OCI-LY3 (cell line): Measurements from ENCODE around the gene OXA1L.

Source experiments
- H2AFZ ChIP-seq: fragments of 200-600, 300-600 bp; shearing (Covaris generic); 2 replicates; pipeline ENCODE4 v1.6.0; 2014; ENCODE audit warnings: antibody characterized with exemption, low read depth, low read length
- H3K27ac ChIP-seq: fragments of 200-600, 300-600 bp; sonication (generic); 2 replicates; pipeline ENCODE4 v1.5.1; 2014; ENCODE audit warnings: mild to moderate bottlenecking, low read length, moderate library complexity, mixed read lengths
- H3K27me3 ChIP-seq: fragments of 200-600, 300-600 bp; sonication (generic); 2 replicates; pipeline ENCODE4 v1.6.1; 2014; ENCODE audit warnings: low read depth, low read length, mixed read lengths
- H3K36me3 ChIP-seq: fragments of 200-600, 300-600 bp; sonication (generic); replicated peaks from 2 replicates; pipeline ENCODE3; 2014; ENCODE audit warnings: low read depth, low read length, mixed read lengths
- H3K4me1 ChIP-seq: fragments of 300-600, 200-600 bp; sonication (generic); 2 replicates; pipeline ENCODE4 v1.6.1; 2014; ENCODE audit warnings: low read length, mixed read lengths
- H3K4me2 ChIP-seq: fragments of 200-600, 300-600 bp; sonication (generic); 2 replicates; pipeline ENCODE4 v1.6.1; 2014; ENCODE audit warnings: low read length, mixed read lengths
- H3K4me3 ChIP-seq: fragments of 300-600, 200-600 bp; sonication (generic); 2 replicates; pipeline ENCODE4 v1.5.1; 2014; ENCODE audit warnings: antibody characterized with exemption, mild to moderate bottlenecking, low read length, moderate library complexity
- H3K79me2 ChIP-seq: fragments of 300-600, 200-600 bp; shearing (Covaris generic); 2 replicates; pipeline ENCODE4 v1.6.1; 2014; ENCODE audit warnings: mild to moderate bottlenecking, low read length, mixed read lengths
- H3K9ac ChIP-seq: fragments of 300-600, 200-600 bp; shearing (Covaris generic); 2 replicates; pipeline ENCODE4 v1.6.0; 2014; ENCODE audit warnings: mild to moderate bottlenecking, low read length, moderate library complexity
- H3K9me3 ChIP-seq: fragments of 200-600, 300-600 bp; shearing (Covaris generic); 2 replicates; pipeline ENCODE4 v1.6.1; 2014; ENCODE audit warnings: low read length, mixed read lengths; ENCODE audit not compliant: insufficient read depth
- H4K20me1 ChIP-seq: fragments of 200-600, 300-600 bp; sonication (generic); 2 replicates; pipeline ENCODE4 v1.6.1; 2016; ENCODE audit warnings: low read length, mixed read lengths; ENCODE audit not compliant: insufficient read depth
- EZH2phosphoT487 ChIP-seq: fragments of 200-600 bp; shearing (Covaris generic); IDR thresholded peaks from 2 replicates; pipeline ENCODE4 v1.6.1; 2018; ENCODE audit warnings: antibody characterized with exemption, mixed run types, low read depth
- TF ChIP-seq, protein P1 (sequence below): fragments of 200-600, 300-600 bp; sonication (generic); IDR thresholded peaks from 2 replicates; pipeline ENCODE4 v1.5.1; 2014; ENCODE audit warnings: antibody characterized with exemption, low read length, low read depth

Gene OXA1L

DNA sequence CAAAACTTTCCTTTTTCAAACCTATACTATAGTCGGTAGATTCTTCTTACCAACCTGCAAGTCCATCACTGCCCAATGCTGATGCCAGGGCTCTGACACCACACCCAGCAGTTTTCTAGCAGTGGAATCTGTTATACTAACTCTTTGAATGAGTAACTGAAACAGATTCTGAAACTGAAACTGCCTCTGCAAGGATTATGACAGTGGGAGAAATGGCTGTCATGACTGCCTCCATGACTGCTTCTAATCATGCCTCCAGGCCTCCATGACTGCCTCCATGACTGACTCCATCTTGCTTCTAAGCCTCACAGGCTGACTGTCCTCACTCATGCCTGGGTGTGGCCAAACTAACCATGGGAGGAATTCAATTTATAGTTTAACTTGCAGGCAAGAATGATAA is 29.4 kb upstream of the OXA1L start:
- Histone ChIP-seq H3K9me3 (no peaks in the 10 kb centered on the region), H3K4me2 (peak overlapping the region; percentile 3), H3K36me3 (no peaks in the 10 kb centered on the region), H4K20me1 (no peaks in the 10 kb centered on the region), H3K4me3 (no peak overlapping the region), H3K27ac (peak overlapping the region; percentile 12; the same call in 1 of the 2 replicates), H3K9ac (no peak overlapping the region), H3K27me3 (no peaks in the 10 kb centered on the region), H3K79me2 (no peaks in the 10 kb centered on the region), H3K4me1 (peaks cover 10% of the 10 kb centered on the region), H2AFZ (peak overlapping the region; percentile 19; the same call in 1 of the 2 replicates)
- TF ChIP-seq, protein P1, sequence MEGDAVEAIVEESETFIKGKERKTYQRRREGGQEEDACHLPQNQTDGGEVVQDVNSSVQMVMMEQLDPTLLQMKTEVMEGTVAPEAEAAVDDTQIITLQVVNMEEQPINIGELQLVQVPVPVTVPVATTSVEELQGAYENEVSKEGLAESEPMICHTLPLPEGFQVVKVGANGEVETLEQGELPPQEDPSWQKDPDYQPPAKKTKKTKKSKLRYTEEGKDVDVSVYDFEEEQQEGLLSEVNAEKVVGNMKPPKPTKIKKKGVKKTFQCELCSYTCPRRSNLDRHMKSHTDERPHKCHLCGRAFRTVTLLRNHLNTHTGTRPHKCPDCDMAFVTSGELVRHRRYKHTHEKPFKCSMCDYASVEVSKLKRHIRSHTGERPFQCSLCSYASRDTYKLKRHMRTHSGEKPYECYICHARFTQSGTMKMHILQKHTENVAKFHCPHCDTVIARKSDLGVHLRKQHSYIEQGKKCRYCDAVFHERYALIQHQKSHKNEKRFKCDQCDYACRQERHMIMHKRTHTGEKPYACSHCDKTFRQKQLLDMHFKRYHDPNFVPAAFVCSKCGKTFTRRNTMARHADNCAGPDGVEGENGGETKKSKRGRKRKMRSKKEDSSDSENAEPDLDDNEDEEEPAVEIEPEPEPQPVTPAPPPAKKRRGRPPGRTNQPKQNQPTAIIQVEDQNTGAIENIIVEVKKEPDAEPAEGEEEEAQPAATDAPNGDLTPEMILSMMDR, result no peak
- no peak for TF ChIP-seq EZH2phosphoT487

DNA sequence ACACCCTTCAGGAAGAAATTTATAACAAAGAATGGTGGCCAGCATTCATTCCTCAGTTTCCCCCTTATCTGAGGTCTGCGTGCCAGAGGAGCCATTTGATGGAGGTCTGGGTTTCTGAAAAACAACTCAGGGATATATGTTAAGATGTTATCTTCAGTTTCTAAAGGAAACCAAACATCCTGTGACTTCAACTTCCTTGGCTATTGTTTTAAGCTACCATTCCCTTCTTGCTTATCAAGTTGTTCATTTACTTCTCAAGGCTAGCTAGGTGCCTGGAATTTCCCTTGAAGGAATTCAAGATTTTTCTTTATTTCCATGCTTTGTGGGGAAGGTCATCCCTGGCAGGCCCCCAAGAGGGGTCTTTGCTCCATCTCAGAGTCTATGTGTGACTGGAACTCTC is 27.1 kb upstream of the OXA1L start:
- Histone ChIP-seq H3K79me2 (no peaks in the 10 kb centered on the region), H3K9ac (no peak overlapping the region), H3K4me3 (no peak overlapping the region), H3K27me3 (0 out of 2 replicates have a peak, but pooled peaks cover 3% of the 10 kb centered on the region), H3K27ac (no peak overlapping the region), H4K20me1 (no peaks in the 10 kb centered on the region), H3K36me3 (no peaks in the 10 kb centered on the region), H2AFZ (no peak overlapping the region), H3K4me1 (peaks cover 10% of the 10 kb centered on the region), H3K4me2 (no peak overlapping the region), H3K9me3 (no peaks in the 10 kb centered on the region)
- TF ChIP-seq EZH2phosphoT487, result no peak
- TF ChIP-seq, protein P1, result no peak

DNA sequence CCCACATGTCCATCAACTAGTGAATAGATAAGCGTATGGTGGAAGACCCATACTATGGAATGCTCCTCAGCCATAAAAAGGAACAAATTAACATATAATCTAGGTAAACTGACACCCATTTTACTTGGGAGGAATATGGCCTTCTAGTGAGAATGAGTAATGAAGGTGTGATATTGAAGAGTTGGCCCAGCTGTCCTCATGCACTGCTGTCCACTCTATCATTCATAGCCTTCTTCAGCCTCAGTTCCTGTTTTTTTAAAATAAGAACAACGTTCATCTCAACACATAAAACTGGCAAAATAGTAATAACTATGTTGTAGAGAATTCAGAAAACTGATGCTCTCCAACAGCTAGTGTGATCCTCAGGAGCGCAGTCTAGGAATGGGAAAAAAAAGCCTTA is 26.5 kb upstream of the OXA1L start:
- peaks cover 10% of the 10 kb centered on the region for H3K4me1 ChIP-seq
- no peak overlapping the region for H3K4me2 ChIP-seq
- H3K36me3 ChIP-seq, result no peaks in the 10 kb centered on the region
- no peak overlapping the region for H3K9ac ChIP-seq
- TF ChIP-seq, protein P1, result no peak
- TF ChIP-seq EZH2phosphoT487, result no peak
- H3K9me3 ChIP-seq, result no peaks in the 10 kb centered on the region
- no peaks in the 10 kb centered on the region for H3K79me2 ChIP-seq
- H3K27me3 ChIP-seq, result 0 out of 2 replicates have a peak, but pooled peaks cover 3% of the 10 kb centered on the region
- H3K4me3 ChIP-seq, result no peak overlapping the region
- H2AFZ ChIP-seq, result no peak overlapping the region
- no peak overlapping the region for H3K27ac ChIP-seq
- H4K20me1 ChIP-seq, result no peaks in the 10 kb centered on the region

DNA sequence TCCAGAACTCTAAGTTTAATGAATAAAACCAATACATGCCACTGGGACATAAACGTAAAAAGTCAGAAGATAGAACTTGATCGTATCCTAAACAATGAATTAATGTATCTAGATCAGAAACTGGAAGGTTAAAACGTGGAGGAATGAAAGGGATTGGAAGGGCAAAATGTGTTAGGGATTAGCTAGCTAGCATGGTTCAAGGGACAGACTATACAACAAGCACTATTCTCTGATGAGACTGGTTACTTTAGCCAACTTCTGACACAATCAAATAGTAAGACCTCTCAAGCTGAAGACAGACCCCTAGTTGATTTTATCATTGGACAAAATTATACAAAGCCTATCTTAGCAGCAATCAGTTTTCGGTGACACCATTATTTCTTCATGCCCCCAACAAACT is 18.7 kb upstream of the OXA1L start:
- Histone ChIP-seq H3K79me2 (no peaks in the 10 kb centered on the region), H3K9ac (no peak overlapping the region), H4K20me1 (no peaks in the 10 kb centered on the region), H3K36me3 (no peaks in the 10 kb centered on the region), H2AFZ (no peak overlapping the region), H3K9me3 (no peaks in the 10 kb centered on the region), H3K27me3 (0 out of 2 replicates have a peak, but pooled peaks cover 3% of the 10 kb centered on the region), H3K4me3 (no peak overlapping the region), H3K27ac (no peak overlapping the region), H3K4me2 (no peak overlapping the region), H3K4me1 (peaks cover 21% of the 10 kb centered on the region)
- TF ChIP-seq, protein P1, result no peak
- TF ChIP-seq EZH2phosphoT487, result no peak
